ENCODE data around the gene ZNF174.

DNA sequence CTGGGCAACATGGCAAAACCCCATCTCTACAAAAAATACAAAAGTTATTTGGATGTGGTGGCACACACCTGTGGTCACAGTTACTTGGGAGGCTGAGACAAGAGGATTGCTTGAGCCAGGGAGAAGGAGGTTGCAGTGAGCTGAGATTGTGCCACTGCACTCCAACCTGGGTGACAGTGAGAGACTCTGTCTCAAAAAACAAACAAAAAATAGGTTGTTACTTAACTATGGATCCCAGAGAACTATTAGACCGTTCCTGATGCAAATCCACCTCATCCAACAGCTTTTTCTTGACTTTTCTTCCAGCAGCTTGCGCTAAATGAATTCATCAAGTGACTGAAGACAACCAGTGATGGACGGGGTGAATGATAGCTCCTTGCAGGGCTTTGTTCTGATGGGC, 45.4 kb upstream of the ZNF174 start, which contains the start of gene OR2C1:
- TF ChIP-seq, protein P1, sequence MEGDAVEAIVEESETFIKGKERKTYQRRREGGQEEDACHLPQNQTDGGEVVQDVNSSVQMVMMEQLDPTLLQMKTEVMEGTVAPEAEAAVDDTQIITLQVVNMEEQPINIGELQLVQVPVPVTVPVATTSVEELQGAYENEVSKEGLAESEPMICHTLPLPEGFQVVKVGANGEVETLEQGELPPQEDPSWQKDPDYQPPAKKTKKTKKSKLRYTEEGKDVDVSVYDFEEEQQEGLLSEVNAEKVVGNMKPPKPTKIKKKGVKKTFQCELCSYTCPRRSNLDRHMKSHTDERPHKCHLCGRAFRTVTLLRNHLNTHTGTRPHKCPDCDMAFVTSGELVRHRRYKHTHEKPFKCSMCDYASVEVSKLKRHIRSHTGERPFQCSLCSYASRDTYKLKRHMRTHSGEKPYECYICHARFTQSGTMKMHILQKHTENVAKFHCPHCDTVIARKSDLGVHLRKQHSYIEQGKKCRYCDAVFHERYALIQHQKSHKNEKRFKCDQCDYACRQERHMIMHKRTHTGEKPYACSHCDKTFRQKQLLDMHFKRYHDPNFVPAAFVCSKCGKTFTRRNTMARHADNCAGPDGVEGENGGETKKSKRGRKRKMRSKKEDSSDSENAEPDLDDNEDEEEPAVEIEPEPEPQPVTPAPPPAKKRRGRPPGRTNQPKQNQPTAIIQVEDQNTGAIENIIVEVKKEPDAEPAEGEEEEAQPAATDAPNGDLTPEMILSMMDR (conservative IDR thresholded peaks at IDR 0.05; ENCODE audit: low read depth, low read length), result no peak
- no peak for TF ChIP-seq POLR2A (IDR thresholded peaks at IDR 0.05; ENCODE audit: low read depth, low read length)
- TF ChIP-seq MXI1 (IDR thresholded peaks at IDR 0.05; ENCODE audit: borderline replicate concordance, low read depth, low read length), result no peak
- TF ChIP-seq BHLHE40 (IDR thresholded peaks at IDR 0.05; ENCODE audit: low read depth, low read length), result no peak
- TF ChIP-seq CEBPB (IDR thresholded peaks at IDR 0.05; ENCODE audit: low read depth, low read length), result no peak
- no peak for TF ChIP-seq MAZ (IDR thresholded peaks at IDR 0.05; ENCODE audit: borderline replicate concordance, low read depth, low read length)
- TF ChIP-seq RCOR1 (IDR thresholded peaks at IDR 0.05; ENCODE audit: insufficient replicate concordance, low read length), result no peak
- TF ChIP-seq CHD1 (IDR thresholded peaks at IDR 0.05; ENCODE audit: low read depth, low read length), result no peak
- no peak for TF ChIP-seq FOS (IDR thresholded peaks at IDR 0.05; ENCODE audit: low read depth, low read length)
- no peak for TF ChIP-seq MAFK (IDR thresholded peaks at IDR 0.05; ENCODE audit: low read depth, low read length)

Data from IMR-90 (cell line).